Activated B cell treated with CpG ODN at 0.5 μM for 24 hours (primary cell): ENCODE results near the gene C5orf15. TPM values are rescaled to one million over a fixed set of nuclear protein-coding genes. Genes with fewer than 3 reads are reported as not detected.

Experiments
- ATAC-seq: fragments of 200-7000 bp; cut with Tn5 transposase; one replicate; pipeline ENCODE4 v1.10.0; 2021; ENCODE audit warnings: low read depth, mild to moderate bottlenecking, moderate library complexity
- CTCF ChIA-PET: fragments of 350-600 bp; sonication (Branson Sonifier 250); formaldehyde crosslinking; loops from one replicate; lab custom pipeline; 2021; ENCODE audit warnings: antibody characterized with exemption; lab: Charles Lee
- POLR2A ChIA-PET: fragments of 350-600 bp; sonication (Branson Sonifier 250); formaldehyde crosslinking; loops from one replicate; lab custom pipeline; 2021; ENCODE audit warnings: antibody characterized with exemption; lab: Charles Lee
- DNase-seq: peaks from one replicate; pipeline ENCODE4 v3.0.0; 2022
- H3K27ac Mint-ChIP-seq: one replicate; pipeline ENCODE4 v1.8.0; 2020; ENCODE audit warnings: mixed read lengths
- H3K27me3 Mint-ChIP-seq: one replicate; pipeline ENCODE4 v1.8.0; 2021; ENCODE audit warnings: mixed read lengths
- H3K36me3 Mint-ChIP-seq: one replicate; pipeline ENCODE4 v1.8.0; 2021; ENCODE audit warnings: low read depth, mixed read lengths
- H3K4me1 Mint-ChIP-seq: one replicate; pipeline ENCODE4 v1.8.0; 2021; ENCODE audit warnings: mixed read lengths
- H3K4me3 Mint-ChIP-seq: one replicate; pipeline ENCODE4 v1.8.0; 2020; ENCODE audit warnings: mild to moderate bottlenecking, mixed read lengths
- H3K9me3 Mint-ChIP-seq: one replicate; pipeline ENCODE4 v1.8.0; 2020; ENCODE audit warnings: mixed read lengths
- CTCF ChIP-seq: fragments of 200-600 bp; IDR thresholded peaks from one replicate; pipeline ENCODE4 v1.8.0; 2022; ENCODE audit warnings: antibody characterized with exemption, mild to moderate bottlenecking
- intact Hi-C: fragments of 100-400 bp; cut with micrococcal nuclease; formaldehyde crosslinking; loops from one replicate; pipeline ENCODE4 v1.15.1; 2024
- total RNA-seq: library from RNA; stranded (reverse); gene quantifications from 2 replicates; pipeline ENCODE4 v1.2.3, GENCODE V29; 2022

C5orf15 gene
- total RNA-seq, 1 donor from 2014 or later, result 25.7 TPM

- no peak for DNase-seq
- Mint-ChIP-seq H3K27me3 (no peaks in the 10 kb centered on the region), H3K4me3 (no peak overlapping the region), H3K36me3 (no peaks in the 10 kb centered on the region), H3K27ac (no peak overlapping the region), H3K4me1 (peaks cover 34% of the 10 kb centered on the region), H3K9me3 (no peaks in the 10 kb centered on the region)
- TF ChIP-seq CTCF, result no peak
- no peak for ATAC-seq
- ChIA-PET POLR2A (interaction anchor here (0.6 kb wide), 1 partner anchor 811 kb away, joined by 12 read pairs; no protein-coding TSS in a partner anchor), CTCF (no interaction called here)
- intact Hi-C loops, result loop anchor here (2.0 kb wide), 1 partner anchor 14 kb away; no protein-coding TSS in a partner anchor
Observed at GRCh38 chr5:133916479-133916878, 51.9 kb downstream of the C5orf15 start.

GRCh38 chr5:133914434-133914833, 54.0 kb downstream of the C5orf15 start:
- Mint-ChIP-seq H3K27ac (no peak overlapping the region), H3K4me3 (no peak overlapping the region), H3K36me3 (no peaks in the 10 kb centered on the region), H3K9me3 (no peaks in the 10 kb centered on the region), H3K4me1 (peaks cover 18% of the 10 kb centered on the region), H3K27me3 (no peaks in the 10 kb centered on the region)
- CTCF ChIA-PET, result no interaction called here
- ATAC-seq, result no peak
- POLR2A ChIA-PET, result interaction anchor here (0.7 kb wide), 1 partner anchor 311 kb away, joined by 3 read pairs; no protein-coding TSS in a partner anchor
- intact Hi-C loops, result no loop called here
- TF ChIP-seq CTCF, result no peak
- DNase-seq, result no peak

GRCh38 chr5:133913413-133914155, 54.8 kb downstream of the C5orf15 start:
- TF ChIP-seq CTCF, result no peak
- Mint-ChIP-seq H3K4me1 (peaks cover 21% of the 10 kb centered on the region), H3K36me3 (no peaks in the 10 kb centered on the region), H3K27ac (no peak overlapping the region), H3K27me3 (no peaks in the 10 kb centered on the region), H3K9me3 (no peaks in the 10 kb centered on the region), H3K4me3 (no peak overlapping the region)
- no peak for DNase-seq
- no peak for ATAC-seq
- intact Hi-C loops, result no loop called here
- ChIA-PET CTCF (no interaction called here), POLR2A (no interaction called here)

GRCh38 chr5:133912951-133913350, 55.5 kb downstream of the C5orf15 start:
- ChIA-PET CTCF (no interaction called here), POLR2A (no interaction called here)
- Mint-ChIP-seq H3K9me3 (no peaks in the 10 kb centered on the region), H3K4me1 (peaks cover 21% of the 10 kb centered on the region), H3K27ac (no peak overlapping the region), H3K36me3 (no peaks in the 10 kb centered on the region), H3K4me3 (no peak overlapping the region), H3K27me3 (no peaks in the 10 kb centered on the region)
- intact Hi-C loops, result no loop called here
- DNase-seq (no peak), ATAC-seq (no peak)
- no peak for TF ChIP-seq CTCF

- no peak for TF ChIP-seq CTCF
- CTCF ChIA-PET, result no interaction called here
- intact Hi-C loops, result no loop called here
- H3K9me3 Mint-ChIP-seq, result no peaks in the 10 kb centered on the region
- peaks cover 14% of the 10 kb centered on the region for H3K4me1 Mint-ChIP-seq
- H3K4me3 Mint-ChIP-seq, result no peak overlapping the region
- ATAC-seq (no peak), DNase-seq (no peak)
- POLR2A ChIA-PET, result no interaction called here
- no peaks in the 10 kb centered on the region for H3K27me3 Mint-ChIP-seq
- H3K36me3 Mint-ChIP-seq, result no peaks in the 10 kb centered on the region
- peak overlapping the region; percentile 14 for H3K27ac Mint-ChIP-seq
Observed at GRCh38 chr5:133910571-133910970, 57.9 kb downstream of the C5orf15 start.
